OCI-LY3 (cell line): ENCODE data around the gene SH3PXD2A.

ENCODE experiments used
- EZH2phosphoT487 ChIP-seq: fragments of 200-600 bp; shearing (Covaris generic); IDR thresholded peaks from 2 replicates; pipeline ENCODE4 v1.6.1; 2018; ENCODE audit warnings: antibody characterized with exemption, mixed run types, low read depth
- TF ChIP-seq, protein P1 (sequence below): fragments of 200-600, 300-600 bp; sonication (generic); IDR thresholded peaks from 2 replicates; pipeline ENCODE4 v1.5.1; 2014; ENCODE audit warnings: antibody characterized with exemption, low read length, low read depth

DNA sequence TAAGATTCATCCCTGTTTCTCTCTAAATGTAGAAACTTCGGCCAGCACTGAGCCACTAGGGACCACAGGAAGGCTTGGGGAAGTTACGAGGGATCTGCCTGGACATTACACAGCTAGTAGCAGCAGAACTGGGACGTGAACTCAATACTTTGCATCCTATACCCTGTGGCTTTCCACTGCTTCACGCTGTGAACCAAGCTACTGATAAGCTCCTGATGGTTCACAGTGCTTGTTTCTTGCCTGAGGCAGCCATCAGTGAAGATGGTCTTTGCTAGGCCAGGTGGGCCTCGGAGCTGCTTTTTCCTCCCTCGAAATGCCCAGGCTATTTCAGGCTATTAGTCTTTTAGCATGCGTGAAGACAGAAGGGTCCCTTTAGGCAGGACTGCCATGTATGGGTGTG, 132.7 kb downstream of the SH3PXD2A start:
- TF ChIP-seq, protein P1, sequence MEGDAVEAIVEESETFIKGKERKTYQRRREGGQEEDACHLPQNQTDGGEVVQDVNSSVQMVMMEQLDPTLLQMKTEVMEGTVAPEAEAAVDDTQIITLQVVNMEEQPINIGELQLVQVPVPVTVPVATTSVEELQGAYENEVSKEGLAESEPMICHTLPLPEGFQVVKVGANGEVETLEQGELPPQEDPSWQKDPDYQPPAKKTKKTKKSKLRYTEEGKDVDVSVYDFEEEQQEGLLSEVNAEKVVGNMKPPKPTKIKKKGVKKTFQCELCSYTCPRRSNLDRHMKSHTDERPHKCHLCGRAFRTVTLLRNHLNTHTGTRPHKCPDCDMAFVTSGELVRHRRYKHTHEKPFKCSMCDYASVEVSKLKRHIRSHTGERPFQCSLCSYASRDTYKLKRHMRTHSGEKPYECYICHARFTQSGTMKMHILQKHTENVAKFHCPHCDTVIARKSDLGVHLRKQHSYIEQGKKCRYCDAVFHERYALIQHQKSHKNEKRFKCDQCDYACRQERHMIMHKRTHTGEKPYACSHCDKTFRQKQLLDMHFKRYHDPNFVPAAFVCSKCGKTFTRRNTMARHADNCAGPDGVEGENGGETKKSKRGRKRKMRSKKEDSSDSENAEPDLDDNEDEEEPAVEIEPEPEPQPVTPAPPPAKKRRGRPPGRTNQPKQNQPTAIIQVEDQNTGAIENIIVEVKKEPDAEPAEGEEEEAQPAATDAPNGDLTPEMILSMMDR: no peak
- no peak for TF ChIP-seq EZH2phosphoT487
